ENCODE data around the gene SLC35D2.
"Not testable (repeated sequence)": the region's sequence is repeated elsewhere in the genome, so short reads cannot be mapped to it uniquely, and the experiment has no call there.

SLC35D2 gene

GRCh38 chr9:96360976-96361375 lies 22.5 kb downstream of the SLC35D2 start:
- no peak for ATAC-seq

DNA sequence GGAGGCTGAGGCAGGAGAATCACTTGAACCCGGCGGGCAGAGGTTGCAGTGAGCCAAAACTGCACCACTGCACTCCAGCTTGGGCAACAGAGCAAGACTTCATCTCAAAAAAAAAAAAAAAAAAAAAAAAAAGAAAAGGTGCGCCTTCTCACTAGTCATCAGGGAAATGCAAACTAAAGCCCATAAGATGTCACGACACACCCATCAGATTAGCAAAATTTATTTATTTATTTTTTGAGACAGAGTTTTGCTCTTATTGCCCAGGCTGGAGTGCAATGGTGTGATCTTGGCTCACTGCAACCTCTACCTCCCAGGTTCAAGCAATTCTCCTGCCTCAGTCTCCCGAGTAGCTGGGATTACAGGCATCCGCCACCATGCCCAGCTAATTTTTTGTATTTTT lies 23.0 kb downstream of the SLC35D2 start:
- not testable (repeated sequence) for ATAC-seq

- no peak for ATAC-seq
These were observed 32.6 kb downstream of the SLC35D2 start for GRCh38 chr9:96350866-96351265.

DNA sequence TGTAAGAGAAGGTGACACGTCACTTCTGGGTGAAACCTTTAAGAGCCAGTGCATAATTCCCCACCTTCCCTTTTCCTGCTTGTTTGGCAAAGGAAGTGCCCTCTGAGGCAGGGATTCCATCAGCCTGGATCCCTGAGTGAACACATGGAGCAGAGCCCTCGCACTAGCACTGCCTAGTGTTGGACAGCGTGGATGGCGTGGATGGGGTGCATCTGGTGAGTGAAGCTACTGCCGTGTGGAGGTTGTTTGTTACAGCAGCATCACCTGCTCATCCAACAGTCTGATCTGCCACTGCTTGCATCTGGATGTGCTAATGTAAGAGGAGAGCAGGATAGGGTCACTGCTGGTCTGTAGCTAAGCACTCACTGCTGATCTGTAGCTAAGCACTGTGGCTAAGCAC lies 35.2 kb downstream of the SLC35D2 start:
- ATAC-seq: no peak

DNA sequence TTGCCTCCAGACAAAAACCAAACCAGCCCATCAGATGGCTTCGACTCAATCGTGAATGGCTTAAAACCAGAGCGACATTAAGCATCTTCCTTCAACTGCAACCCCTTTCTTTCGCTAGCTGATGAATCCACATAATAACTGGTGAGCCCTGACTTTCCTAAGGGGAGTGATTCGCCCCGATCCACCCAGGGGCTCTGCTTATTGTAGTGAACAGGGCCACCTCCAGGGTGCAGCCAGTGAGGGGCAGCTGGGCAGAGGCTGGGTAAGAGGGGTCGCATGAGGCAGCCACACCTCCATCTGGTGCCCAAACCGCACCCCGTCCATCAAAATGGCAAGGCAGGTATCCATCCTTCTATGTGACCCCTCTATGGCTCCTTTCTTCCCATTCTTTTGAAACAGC lies 38.0 kb downstream of the SLC35D2 start:
- ATAC-seq: no peak

- no peak for ATAC-seq
These were observed 38.9 kb downstream of the SLC35D2 start for GRCh38 chr9:96344458-96345180.

DNA sequence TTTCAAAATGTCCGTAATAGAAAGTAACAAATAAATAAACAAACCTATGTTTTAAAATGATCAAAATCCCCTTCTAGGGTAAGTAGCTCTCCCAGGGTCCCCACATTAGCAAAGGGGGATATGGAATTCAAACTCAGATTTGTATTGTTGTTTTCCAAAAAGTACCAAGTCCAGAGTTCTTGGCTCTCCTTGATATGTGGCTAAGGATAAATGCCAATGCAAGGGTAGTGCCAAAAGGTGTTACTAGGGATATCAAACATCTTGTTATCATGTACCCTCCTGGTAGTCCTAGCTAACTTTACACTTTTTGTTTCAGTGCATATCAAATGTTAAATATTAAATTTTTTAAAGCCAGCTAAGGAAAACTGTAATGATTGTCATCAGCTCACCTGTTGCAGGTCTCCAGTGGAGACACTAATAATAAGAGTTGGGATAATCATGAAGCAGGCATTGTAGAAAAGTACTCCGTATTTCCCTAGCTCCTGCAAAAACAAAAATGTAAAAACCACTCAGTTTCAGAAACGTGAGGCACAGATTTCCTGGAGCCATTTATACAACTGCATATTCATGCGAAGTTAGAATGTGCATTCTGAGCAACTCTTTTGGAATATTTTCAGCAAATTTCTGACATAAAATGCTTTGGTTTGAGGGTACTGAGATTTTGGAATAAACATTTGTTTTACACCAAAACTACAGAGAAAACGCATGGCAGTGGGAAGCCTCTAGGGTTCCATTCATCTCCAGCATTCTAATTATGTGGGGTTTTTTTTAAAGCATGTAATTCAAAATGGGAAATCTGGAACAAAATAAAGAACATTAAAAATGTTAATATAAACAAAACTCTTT lies 39.8 kb downstream of the SLC35D2 start:
- no peak for ATAC-seq

DNA sequence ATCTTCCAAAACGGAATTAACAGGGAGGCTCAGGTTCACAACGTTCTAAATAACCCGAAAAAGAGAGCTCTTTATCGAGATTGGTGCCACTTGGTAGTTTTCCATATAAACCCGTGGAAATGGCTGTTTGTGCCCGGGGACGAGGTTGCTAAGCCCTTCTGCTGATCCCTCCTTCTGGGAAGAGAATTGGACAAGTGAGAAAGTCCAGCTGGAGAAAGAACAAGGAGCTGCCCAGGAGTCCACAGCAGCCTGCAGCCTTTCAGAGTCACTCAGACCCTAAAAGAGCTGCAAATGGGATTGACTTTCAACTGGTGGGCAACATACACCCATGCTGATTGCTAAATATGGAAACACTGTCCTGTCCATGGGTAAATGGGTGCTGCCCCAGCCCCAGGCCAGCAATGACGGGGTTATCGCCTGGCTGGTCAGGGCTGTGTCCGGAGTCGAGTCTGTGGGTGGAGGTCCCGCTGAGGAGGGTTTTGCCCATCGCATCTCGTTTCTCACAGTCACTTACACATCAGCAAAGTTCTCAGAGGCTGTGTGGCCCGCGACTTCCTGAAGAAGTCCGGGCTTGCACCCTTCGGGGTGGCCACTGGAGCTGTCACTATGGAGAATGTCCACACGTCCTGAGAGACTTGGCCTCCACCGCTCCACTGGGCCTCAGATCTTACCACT lies 40.8 kb downstream of the SLC35D2 start:
- ATAC-seq: no peak

DNA sequence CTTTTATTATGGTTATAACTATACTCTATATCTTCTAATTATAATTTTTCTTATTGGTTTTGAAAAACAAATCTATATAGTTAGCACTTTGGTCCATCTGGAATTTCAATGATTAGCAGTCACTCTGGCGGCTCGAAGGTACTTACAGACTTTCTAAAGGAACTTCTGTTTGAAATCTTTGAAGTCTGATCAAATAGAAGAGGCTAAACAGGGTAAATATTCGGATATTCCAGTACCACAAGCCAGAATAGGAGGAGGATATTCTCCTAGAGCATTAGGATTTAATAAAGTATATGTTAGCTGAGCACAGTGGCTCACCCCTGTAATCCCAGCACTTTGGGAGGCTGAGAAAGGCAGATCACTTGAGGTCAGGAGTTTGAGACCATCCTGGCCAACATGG lies 42.8 kb downstream of the SLC35D2 start:
- no peak for ATAC-seq

DNA sequence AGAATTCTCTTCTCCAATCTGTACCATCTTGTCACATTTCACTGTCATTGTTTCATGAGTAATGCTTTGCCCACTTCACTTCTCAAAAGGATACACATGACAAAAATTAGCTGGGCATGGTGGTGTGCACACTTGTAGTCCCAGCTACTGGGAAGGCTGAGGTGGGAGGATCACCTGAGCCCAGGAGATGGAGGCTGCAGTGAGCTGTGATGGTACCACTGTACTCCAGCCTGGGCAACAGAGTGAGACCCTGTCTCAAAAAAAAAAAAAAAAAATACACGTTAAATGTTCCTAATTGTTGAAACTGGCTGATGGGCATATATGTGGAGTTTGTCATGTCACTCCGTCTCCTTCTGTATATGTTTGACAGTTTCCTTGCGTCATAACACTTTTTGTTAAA lies 45.2 kb downstream of the SLC35D2 start:
- no peak for ATAC-seq

DNA sequence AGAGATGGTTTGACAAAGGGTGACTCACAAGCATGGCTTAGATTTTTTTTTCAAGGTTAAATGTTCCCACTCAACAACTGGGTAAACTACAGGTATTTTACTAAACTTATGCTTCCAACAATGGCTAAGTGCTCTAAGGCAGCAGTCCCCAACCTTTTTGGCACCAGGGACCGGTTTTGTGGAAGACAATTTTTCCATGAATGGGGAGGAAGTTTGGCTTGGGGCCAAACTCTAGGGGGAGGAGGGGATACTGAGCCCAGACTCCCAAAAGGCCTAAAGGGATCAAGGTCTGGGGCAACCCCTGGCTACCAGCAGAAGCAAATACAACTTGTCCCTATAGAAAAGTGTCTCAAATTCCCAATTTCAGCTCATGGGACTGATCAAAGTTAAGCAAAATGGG lies 49.6 kb downstream of the SLC35D2 start:
- no peak for ATAC-seq

DNA sequence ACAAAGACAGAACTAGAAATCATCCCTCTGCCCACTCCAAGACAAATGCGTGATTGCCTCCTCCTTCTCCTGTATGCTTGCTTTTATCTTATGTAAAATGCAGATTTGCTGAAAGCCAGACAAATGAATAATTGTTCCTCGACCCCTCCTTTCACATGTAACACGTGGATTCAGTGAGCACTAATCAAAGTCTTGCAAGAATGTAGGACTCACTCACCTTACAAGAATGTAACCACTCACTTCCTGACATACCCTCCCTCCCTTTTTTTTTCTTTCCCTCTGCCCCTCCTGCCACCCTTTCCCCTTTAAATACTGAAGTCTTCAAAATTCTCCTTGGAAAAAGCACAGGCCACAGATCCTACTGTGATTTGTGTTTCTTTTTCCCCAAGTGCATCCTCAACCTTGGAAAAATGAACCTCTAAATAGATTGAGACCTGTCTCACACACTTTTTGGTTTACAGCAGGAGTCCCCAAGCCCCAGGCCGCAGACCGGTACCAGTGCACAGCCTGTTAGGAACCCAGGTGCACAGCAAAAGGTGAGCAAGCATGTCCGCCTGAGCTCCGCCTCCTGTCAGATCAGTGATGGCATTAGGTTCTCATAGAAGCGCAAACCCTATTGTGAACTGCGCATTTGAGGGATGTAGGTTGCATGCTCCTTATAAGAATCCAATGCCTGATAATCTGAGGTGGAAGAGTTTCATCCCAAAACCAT lies 52.1 kb downstream of the SLC35D2 start:
- ATAC-seq: no peak

DNA sequence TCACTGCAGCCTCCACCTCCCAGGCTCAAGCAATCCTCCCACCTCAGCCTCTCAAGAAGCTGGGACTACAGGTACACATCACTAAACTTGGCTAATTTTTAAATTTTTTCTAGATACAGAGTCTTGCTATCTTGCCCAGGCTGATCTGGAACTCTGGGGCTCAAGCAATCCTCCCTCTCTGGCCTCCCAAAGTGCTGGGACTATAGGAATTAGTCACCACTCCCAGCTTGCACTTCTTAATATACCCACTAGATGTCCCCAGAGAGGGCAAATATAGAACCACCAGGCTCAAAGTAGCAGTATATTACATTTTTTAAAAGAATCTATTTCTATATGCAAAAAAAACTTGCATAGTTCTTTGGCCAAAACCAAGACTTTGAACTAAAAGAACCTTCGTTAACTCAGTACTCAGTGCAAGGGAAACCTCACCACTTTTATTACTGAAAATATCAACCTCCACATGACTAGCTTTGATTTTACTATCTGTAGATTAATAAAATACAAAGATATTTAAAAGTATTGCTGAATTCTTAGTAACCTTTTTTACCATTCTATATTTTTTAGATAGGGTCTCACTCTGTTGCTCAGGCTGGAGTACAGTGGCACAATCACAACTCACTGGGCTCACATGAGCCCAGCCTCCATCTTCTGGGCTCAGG lies 55.7 kb downstream of the SLC35D2 start:
- peak in 1 of 2 donors; percentile 69 for ATAC-seq

- ATAC-seq: no peak
These were observed 60.3 kb downstream of the SLC35D2 start for GRCh38 chr9:96323169-96323568.

- ATAC-seq: not testable (repeated sequence)
These were observed 60.8 kb downstream of the SLC35D2 start for GRCh38 chr9:96322736-96323135.

DNA sequence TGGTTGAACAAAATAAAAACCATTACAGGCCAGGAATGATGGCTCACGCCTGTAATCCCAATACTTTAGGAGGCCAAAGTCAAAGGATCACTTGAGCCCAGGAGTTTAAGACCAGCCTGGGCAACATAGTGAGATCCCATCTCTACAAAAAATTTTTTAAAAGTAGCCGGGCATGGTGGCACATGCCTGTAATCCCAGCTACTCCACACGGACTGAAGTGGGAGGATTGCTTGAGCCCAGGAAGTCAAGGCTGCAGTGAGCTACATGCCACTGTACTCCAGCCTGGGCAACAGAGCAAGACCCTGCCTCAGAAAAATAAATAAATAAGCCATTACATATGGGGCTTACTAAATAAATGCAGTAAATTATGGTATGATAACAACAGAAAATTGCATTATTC lies 61.3 kb downstream of the SLC35D2 start:
- ATAC-seq: not testable (repeated sequence)

DNA sequence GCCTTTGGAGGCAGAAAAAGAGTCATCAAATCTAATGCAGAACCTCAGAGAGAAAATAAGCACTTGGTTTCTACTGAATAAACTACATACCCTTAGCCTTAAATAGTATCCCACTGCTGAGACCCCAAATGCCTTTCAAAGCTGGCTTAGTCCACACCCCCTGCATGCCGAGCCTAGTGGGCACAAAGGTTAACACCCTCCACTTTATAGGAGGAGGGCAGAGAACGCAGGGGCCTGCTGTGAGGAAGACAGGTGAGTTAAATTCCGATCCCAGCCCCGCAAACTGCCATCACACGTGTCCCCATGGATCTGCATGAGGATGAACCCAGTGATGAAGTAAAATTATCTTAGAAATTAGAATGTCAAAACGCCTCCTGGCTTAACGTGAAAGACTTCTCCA lies 62.0 kb downstream of the SLC35D2 start:
- no peak for ATAC-seq

DNA sequence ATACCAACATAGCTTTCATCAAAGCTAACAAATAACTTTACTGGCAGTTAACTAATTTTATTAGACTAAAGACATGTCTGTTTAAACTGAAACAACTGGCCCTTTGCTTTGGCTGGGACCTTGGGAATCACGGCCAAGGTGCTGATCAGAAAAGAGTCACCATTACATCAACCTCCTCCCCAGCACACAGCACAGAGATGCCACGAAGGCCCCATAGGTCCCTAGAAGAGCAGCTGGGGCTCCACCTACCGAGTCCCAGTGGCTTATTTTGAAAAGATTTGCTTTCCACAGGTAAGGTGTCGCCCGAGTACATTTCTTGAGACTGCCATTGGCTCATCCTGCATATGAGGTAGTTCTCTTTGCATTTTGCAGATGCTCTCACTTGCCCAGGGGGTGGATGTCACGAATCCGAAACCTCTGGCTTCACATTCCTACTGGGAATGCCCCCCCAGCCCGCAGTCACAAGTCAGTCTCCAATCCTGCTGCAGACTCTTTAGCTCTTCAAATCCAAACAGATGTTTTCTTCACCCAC lies 62.7 kb downstream of the SLC35D2 start:
- ATAC-seq: no peak

DNA sequence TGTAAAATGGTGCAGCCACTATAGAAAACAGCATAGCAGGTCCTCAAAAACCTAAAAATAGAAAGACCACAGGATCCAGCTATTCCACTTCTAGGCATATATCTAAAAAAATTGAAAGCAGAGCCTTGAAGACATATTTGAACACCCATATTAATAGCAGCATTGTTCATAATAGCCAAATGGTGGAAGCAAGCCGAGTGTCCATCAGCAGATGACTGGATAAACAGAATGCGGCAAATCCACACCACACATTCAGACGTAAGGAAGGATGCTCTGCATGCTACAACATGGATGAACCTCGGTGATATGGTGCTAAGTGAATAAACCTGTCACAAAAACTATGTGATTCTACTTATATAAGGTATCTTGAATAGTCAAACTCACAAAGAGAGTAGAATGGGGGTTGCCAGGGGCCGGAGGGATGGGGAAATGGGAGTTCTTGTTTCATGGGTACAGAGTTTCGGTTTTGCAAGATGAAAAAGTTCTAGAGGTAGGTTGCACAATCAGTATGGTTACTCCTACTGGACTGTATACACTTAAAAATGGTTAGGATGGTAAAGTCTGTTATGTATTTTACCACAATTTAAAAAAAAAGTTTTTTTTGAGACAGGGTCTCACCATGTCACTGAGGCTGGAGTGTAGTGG lies 64.5 kb downstream of the SLC35D2 start:
- ATAC-seq: no peak

GRCh38 chr9:96317335-96317980 lies 66.1 kb downstream of the SLC35D2 start:
- ATAC-seq: no peak

- no peak for ATAC-seq
These were observed 73.7 kb downstream of the SLC35D2 start for GRCh38 chr9:96309850-96310249.

Data from activated CD4-positive, CD25-positive, alpha-beta regulatory T cell treated with anti-CD3 and anti-CD28 coated beads, Interleukin-2, amount 50 U/mL, for 24 hours (primary cell).